Ascending aorta (tissue), 2 donors: Measurements from ENCODE around the gene NUMBL. TPM values are rescaled to one million over a fixed set of nuclear protein-coding genes. Genes with fewer than 3 reads are reported as not detected.
A peak's percentile ranks its signal among the peaks of the same experiment; 100 is the strongest.

Experiments used
- DNase-seq, 2 donors: peaks; one replicate each; pipeline ENCODE4 v3.0.0-alpha.2; 2019; ENCODE audit warnings: low spot score in 2 of 2
- H3K27ac ChIP-seq, 2 donors: fragments of 200-600 bp; sonication (generic); one replicate each; pipeline ENCODE4 v1.5.1; 2016 to 2017; ENCODE audit warnings: mild to moderate bottlenecking in 1 of 2
- H3K27me3 ChIP-seq: fragments of 200-600 bp; sonication (generic); one replicate; pipeline ENCODE4 v1.5.1; 2017
- H3K36me3 ChIP-seq, 2 donors: fragments of 200-600 bp; sonication (generic); one replicate each; pipeline ENCODE4 v1.5.1; 2016
- H3K4me1 ChIP-seq, 2 donors: fragments of 200-600 bp; sonication (generic); one replicate each; pipeline ENCODE4 v1.5.1; 2016 to 2017; ENCODE audit warnings: mild to moderate bottlenecking in 1 of 2
- H3K4me3 ChIP-seq, 2 donors: fragments of 200-600 bp; sonication (generic); one replicate each; pipeline ENCODE4 v1.5.1; 2016 to 2017; ENCODE audit warnings: mild to moderate bottlenecking in 1 of 2
- H3K9me3 ChIP-seq, 2 donors: fragments of 200-600 bp; sonication (generic); one replicate each; pipeline ENCODE4 v1.5.1; 2016
- CTCF ChIP-seq, 3 experiments: fragments of 200-600 bp in 2 of 3; fragments of 450-650 bp in 1 of 3; sonication (generic) in 2 of 3; IDR thresholded peaks; one replicate each; pipeline ENCODE4 v1.5.1; 2016 to 2019; ENCODE audit warnings: antibody characterized with exemption in 3 of 3, mild to moderate bottlenecking in 1 of 3, moderate library complexity in 1 of 3
- intact Hi-C: fragments of 100-400 bp; cut with DNase I; formaldehyde crosslinking; loops from one replicate; pipeline ENCODE4 v1.15.1; 2023
- total RNA-seq: library from RNA; depleted of rRNA; stranded (reverse); fragments of >200 nt; gene quantifications from one replicate; pipeline ENCODE4 v1.1.0, GENCODE V29; 2016

The NUMBL gene
- total RNA-seq, 1 donor from 2014 or later: 360 TPM

DNA sequence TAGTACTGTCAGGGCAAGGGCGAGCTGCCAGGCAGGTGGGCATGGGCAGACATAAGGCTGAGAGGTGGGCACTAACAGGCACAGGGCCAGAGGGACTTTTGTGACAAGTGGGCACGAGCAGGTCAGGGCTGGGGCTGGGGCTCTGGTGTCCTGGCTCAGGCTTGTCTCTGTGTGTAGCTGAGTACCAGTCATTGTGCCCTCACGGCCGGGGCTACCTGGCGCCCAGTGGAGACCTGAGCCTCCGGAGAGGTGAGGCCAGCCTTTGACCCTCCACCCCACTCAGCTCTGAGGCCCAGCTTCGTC, 67.7 kb downstream of the NUMBL start:
- Histone ChIP-seq H3K27me3 (no peaks in the 10 kb centered on the region), H3K9me3 (no peaks in the 10 kb centered on the region), H3K36me3 (peaks cover 69 to 82% of the 10 kb centered on the region in 2 donors), H3K4me1 (no peaks in the 10 kb centered on the region), H3K4me3 (no peak overlapping the region), H3K27ac (peak overlapping the region; percentile 12 to 38)
- peak in 1 of 2 donors; percentile 62 for DNase-seq
- TF ChIP-seq CTCF (IDR thresholded peaks at IDR 0.05): no peak
- intact Hi-C loops: no loop called here

DNA sequence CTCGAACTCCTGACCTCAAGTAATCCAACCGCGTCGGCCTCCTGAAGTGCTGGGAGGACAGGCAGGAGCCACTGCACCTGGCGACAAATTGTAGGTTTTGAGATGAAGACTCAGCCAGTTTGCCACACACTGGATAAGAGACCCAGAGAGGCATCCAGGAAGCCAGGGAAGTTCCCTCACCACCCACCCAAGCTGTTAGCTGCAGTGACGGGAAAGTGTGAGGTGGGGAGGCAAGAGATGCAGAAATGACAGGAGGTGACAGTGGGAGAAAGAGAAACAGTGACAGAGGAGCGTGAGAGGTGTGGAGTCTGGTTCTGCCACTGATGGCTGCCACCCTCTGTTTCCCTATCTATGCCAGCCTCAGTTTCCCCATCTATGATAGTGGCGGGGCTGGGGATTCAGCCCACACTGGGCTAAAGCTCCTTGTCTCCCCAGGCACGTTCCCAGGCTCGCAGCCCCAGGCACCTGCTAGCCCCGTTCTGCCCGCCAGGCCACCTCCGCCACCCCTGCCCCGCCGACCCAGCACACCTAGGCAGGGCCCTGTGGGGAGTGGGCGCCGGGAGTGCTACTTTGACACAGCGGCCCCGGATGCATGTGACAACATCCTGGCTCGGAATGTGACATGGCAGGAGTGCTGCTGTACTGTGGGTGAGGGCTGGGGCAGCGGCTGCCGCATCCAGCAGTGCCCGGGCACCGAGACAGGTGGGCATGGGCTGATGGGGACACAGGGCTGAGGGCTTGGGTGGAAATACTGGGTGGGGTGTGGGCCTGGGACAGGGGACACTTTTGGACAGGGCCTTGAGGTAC, 68.3 kb downstream of the NUMBL start:
- Histone ChIP-seq H3K4me3 (no peak overlapping the region), H3K27ac (peak overlapping the region; percentile 12 to 38), H3K9me3 (no peaks in the 10 kb centered on the region), H3K36me3 (peaks cover 64 to 78% of the 10 kb centered on the region in 2 donors), H3K4me1 (no peaks in the 10 kb centered on the region), H3K27me3 (no peaks in the 10 kb centered on the region)
- intact Hi-C loops: no loop called here
- TF ChIP-seq CTCF (IDR thresholded peaks at IDR 0.05): no peak
- no peak for DNase-seq

- Histone ChIP-seq H3K4me1 (no peaks in the 10 kb centered on the region), H3K9me3 (no peaks in the 10 kb centered on the region), H3K4me3 (no peak overlapping the region), H3K27me3 (no peaks in the 10 kb centered on the region), H3K36me3 (peaks cover 56 to 75% of the 10 kb centered on the region in 2 donors), H3K27ac (no peak overlapping the region)
- no peak for TF ChIP-seq CTCF (IDR thresholded peaks at IDR 0.05)
- intact Hi-C loops: no loop called here
- DNase-seq: no peak
Measured at GRCh38 chr19:40621283-40621682, 69.2 kb downstream of the NUMBL start.

GRCh38 chr19:40620161-40620485, 70.3 kb downstream of the NUMBL start:
- Histone ChIP-seq H3K27ac (no peak overlapping the region), H3K36me3 (peaks cover 46 to 70% of the 10 kb centered on the region in 2 donors), H3K4me3 (no peak overlapping the region), H3K27me3 (no peaks in the 10 kb centered on the region), H3K9me3 (no peaks in the 10 kb centered on the region), H3K4me1 (no peaks in the 10 kb centered on the region)
- DNase-seq: no peak
- TF ChIP-seq CTCF (IDR thresholded peaks at IDR 0.05): no peak
- intact Hi-C loops: no loop called here

DNA sequence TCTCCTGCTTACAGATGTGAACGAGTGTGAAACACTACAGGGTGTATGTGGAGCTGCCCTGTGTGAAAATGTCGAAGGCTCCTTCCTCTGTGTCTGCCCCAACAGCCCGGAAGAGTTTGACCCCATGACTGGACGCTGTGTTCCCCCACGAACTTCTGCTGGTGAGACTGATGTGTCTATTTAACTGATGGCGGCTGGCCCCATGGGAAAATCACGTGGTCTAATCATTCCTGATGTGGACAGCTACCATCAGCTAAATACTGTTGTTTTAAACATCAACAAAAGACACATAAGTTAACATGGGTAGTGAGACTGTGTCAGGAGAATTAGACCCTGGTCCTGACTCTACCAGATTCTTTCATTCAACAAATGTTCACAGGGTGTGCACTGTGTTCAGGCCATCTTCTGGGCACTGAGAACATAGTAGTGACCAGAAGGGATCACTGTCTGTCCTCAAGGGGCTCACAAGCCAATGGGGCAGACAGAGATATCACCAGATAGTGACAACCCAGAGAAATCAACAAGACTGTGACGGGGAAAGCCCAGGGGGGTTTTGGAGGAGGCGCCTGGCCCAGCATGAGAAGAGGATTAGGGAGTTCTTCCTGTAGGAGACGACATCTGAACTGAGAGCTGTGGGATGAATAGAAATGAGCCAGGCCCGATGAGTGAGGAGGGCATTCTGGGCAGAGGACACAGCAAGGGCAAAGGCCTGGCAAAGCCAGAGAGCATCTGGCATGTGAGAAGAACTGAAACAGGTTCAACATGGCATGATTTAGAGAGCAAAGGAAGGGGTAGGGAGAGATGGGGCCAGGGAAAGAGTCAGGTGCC, 70.9 kb downstream of the NUMBL start:
- no peak for TF ChIP-seq CTCF (IDR thresholded peaks at IDR 0.05)
- Histone ChIP-seq H3K9me3 (no peaks in the 10 kb centered on the region), H3K4me1 (no peaks in the 10 kb centered on the region), H3K4me3 (no peak overlapping the region), H3K27ac (no peak overlapping the region), H3K27me3 (no peaks in the 10 kb centered on the region), H3K36me3 (peaks cover 46 to 70% of the 10 kb centered on the region in 2 donors)
- intact Hi-C loops: no loop called here
- no peak for DNase-seq
